ENCODE results near the gene DPP3. TPM values are rescaled to one million over a fixed set of nuclear protein-coding genes. Genes with fewer than 3 reads are reported as not detected.

DPP3 gene
- total RNA-seq, 2 donors from 2014 or later: 15.8 to 52.4 TPM

GRCh38 chr11:66524304-66525040, 44.2 kb downstream of the DPP3 start:
- WGBS, 2 donors: 92 to 94% methylated on average over 10 of the region's 10 CpGs
- Histone ChIP-seq H3K4me1 (no peaks in the 10 kb centered on the region), H3K36me3 (replicated peaks in 1 of 2; ENCODE audit: insufficient read depth in 1 of 2, low read depth in 2 of 2) (peaks cover 0 to 23% of the 10 kb centered on the region in 2 donors), H3K27ac (no peak overlapping the region), H3K27me3 (no peaks in the 10 kb centered on the region), H3K9me3 (no peaks in the 10 kb centered on the region), H3K4me3 (no peak overlapping the region)
- TF ChIP-seq POLR2A (IDR thresholded peaks at IDR 0.05): no peak
- TF ChIP-seq, protein P1, sequence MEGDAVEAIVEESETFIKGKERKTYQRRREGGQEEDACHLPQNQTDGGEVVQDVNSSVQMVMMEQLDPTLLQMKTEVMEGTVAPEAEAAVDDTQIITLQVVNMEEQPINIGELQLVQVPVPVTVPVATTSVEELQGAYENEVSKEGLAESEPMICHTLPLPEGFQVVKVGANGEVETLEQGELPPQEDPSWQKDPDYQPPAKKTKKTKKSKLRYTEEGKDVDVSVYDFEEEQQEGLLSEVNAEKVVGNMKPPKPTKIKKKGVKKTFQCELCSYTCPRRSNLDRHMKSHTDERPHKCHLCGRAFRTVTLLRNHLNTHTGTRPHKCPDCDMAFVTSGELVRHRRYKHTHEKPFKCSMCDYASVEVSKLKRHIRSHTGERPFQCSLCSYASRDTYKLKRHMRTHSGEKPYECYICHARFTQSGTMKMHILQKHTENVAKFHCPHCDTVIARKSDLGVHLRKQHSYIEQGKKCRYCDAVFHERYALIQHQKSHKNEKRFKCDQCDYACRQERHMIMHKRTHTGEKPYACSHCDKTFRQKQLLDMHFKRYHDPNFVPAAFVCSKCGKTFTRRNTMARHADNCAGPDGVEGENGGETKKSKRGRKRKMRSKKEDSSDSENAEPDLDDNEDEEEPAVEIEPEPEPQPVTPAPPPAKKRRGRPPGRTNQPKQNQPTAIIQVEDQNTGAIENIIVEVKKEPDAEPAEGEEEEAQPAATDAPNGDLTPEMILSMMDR (IDR thresholded peaks at IDR 0.05): no peak
- intact Hi-C loops (cut with DNase I): no loop called here
- ATAC-seq: no peak
- no peak for DNase-seq

DNA sequence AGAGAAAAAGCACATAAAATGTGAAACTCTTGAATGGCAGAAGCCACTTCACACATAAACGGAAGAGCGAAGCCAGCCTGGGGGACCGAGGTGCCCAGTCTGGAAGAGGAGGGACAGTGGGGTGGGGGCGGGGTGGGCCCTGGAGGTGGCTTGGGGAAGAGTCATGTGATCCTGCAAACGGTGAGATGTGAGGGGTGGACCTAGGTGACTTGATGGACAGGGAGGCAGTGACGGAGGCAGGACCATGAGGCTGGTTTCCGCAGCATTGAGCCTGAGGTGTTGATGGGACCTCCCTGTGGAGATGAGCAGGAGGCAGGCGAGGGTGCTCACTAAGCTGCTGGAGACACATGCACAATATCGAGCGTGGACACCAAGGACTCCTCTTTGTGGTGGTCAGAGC, 48.8 kb downstream of the DPP3 start:
- no peak overlapping the region for H3K27ac ChIP-seq
- ATAC-seq (no peak), DNase-seq (no peak)
- 80 to 82% methylated on average over 10 of the region's 10 CpGs for WGBS, 2 donors
- no peak overlapping the region for H3K4me3 ChIP-seq
- intact Hi-C loops (cut with DNase I): no loop called here
- no peaks in the 10 kb centered on the region for H3K36me3 ChIP-seq (replicated peaks in 1 of 2; ENCODE audit: insufficient read depth in 1 of 2, low read depth in 2 of 2)
- TF ChIP-seq POLR2A (IDR thresholded peaks at IDR 0.05): no peak
- no peaks in the 10 kb centered on the region for H3K4me1 ChIP-seq
- no peaks in the 10 kb centered on the region for H3K9me3 ChIP-seq
- H3K27me3 ChIP-seq: no peaks in the 10 kb centered on the region

GRCh38 chr11:66529655-66530054, 49.4 kb downstream of the DPP3 start:
- Histone ChIP-seq H3K27me3 (no peaks in the 10 kb centered on the region), H3K9me3 (no peaks in the 10 kb centered on the region), H3K4me3 (no peak overlapping the region), H3K4me1 (no peaks in the 10 kb centered on the region), H3K27ac (no peak overlapping the region), H3K36me3 (replicated peaks in 1 of 2; ENCODE audit: insufficient read depth in 1 of 2, low read depth in 2 of 2) (no peaks in the 10 kb centered on the region)
- ATAC-seq (no peak), DNase-seq (no peak)
- intact Hi-C loops (cut with DNase I): no loop called here
- no peak for TF ChIP-seq POLR2A (IDR thresholded peaks at IDR 0.05)
- TF ChIP-seq, protein P1 (IDR thresholded peaks at IDR 0.05): no peak
- 90 to 92% methylated on average over 13 of the region's 13 CpGs for WGBS, 2 donors

DNA sequence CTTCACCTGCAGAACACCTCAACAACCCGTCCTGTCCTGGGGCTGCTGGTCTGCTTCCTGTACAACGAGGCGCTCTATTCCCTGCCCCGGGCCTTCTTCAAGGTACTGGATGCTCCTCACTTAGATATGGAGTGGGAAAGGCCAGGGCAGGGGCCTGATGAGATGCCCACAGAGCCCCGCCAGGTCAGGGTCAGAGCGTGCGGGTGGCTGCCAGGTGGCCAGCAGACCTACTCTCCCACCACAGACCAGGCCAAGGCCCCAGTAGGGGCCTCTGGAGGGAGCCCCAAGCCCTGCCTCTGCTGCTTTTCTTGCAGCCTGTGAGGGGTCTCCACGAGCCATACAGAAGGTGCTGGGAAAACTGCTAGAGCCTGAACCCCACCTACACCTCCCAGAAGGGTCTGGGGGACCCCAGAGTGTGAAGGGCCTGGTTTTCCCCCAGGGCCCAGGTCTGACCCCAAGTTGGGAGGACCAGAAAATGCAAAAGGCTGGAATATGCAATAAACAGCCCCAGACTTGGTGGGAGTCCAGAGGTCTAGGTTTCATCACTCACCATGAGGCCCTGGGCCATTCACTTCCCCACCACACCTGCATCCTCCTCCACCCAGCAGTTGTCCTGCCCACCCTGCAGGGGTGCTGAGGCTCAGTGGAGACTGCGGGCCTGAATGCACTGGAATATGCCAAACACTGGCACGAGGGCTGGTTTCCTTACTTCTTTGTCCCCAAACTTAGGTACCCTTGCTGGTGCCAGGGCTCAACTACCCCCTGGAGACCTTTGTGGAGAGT, 50.9 kb downstream of the DPP3 start:
- intact Hi-C loops (cut with DNase I): no loop called here
- no peaks in the 10 kb centered on the region for H3K27me3 ChIP-seq
- WGBS, 2 donors: 80 to 87% methylated on average over 6 to 9 of the region's 10 CpGs
- DNase-seq: no peak
- no peaks in the 10 kb centered on the region for H3K4me1 ChIP-seq
- H3K27ac ChIP-seq: no peak overlapping the region
- ATAC-seq: no peak
- no peaks in the 10 kb centered on the region for H3K9me3 ChIP-seq
- TF ChIP-seq POLR2A (IDR thresholded peaks at IDR 0.05): no peak
- TF ChIP-seq, protein P1 (IDR thresholded peaks at IDR 0.05): no peak
- no peak overlapping the region for H3K4me3 ChIP-seq
- no peaks in the 10 kb centered on the region for H3K36me3 ChIP-seq (replicated peaks in 1 of 2; ENCODE audit: insufficient read depth in 1 of 2, low read depth in 2 of 2)

- no peaks in the 10 kb centered on the region for H3K27me3 ChIP-seq
- no peak for TF ChIP-seq POLR2A (IDR thresholded peaks at IDR 0.05)
- TF ChIP-seq, protein P1 (IDR thresholded peaks at IDR 0.05): no peak
- ATAC-seq (no peak), DNase-seq (no peak)
- no peaks in the 10 kb centered on the region for H3K9me3 ChIP-seq
- no peak overlapping the region for H3K4me3 ChIP-seq
- H3K36me3 ChIP-seq (replicated peaks in 1 of 2; ENCODE audit: insufficient read depth in 1 of 2, low read depth in 2 of 2): no peaks in the 10 kb centered on the region
- whole genome bisulfite sequencing, 2 donors: 94 to 95% methylated on average over 7 to 11 of the region's 11 CpGs
- H3K27ac ChIP-seq: no peak overlapping the region
- H3K4me1 ChIP-seq: no peaks in the 10 kb centered on the region
- intact Hi-C loops (cut with DNase I): no loop called here
Observed at GRCh38 chr11:66531841-66532240, 51.6 kb downstream of the DPP3 start.
